ENCODE measurements around the gene FAM32A. TPM values are rescaled to one million over a fixed set of nuclear protein-coding genes. Genes with fewer than 3 reads are reported as not detected.
A peak's percentile ranks its signal among the peaks of the same experiment; 100 is the strongest.

The FAM32A gene
- total RNA-seq (2014; rRNA removed) (141 and 165 TPM in 2 replicates), Bru-seq, nascent RNA (percentile 89 among the genes with signal in this experiment), BruChase-seq, experiment 1, labeled RNA remaining after a 6-hour chase (percentile 97 among the genes with signal in this experiment), BruChase-seq, experiment 2, labeled RNA remaining after a 2-hour chase (percentile 94 among the genes with signal in this experiment)
- long read RNA-seq, transcript FAM32A-205 (3 exons, 1,168 nt), result minor isoform, 43 of 254 reads
- long read RNA-seq, transcript FAM32A-201 (4 exons, 1,455 nt), result major isoform, 174 of 254 reads
- long read RNA-seq, transcript FAM32A-204 (3 exons, 798 nt), result minor isoform, 7 of 254 reads
- long read RNA-seq, partial matches to known transcripts, result 12 of 254 reads
- long read RNA-seq, other reads (novel, unspliced or antisense), result 18 of 254 reads

- no TSS peak for BruUV-seq (replicated peaks)
- Histone ChIP-seq H4K20me1 (ENCODE audit: low read length) (no peaks in the 10 kb centered on the region), H3K79me2 (ENCODE audit: low read length) (peaks cover 30% of the 10 kb centered on the region), H3K4me2 (ENCODE audit: low read length) (peak within 1 kb of the TSS; percentile 96), H3K9me3 (ENCODE audit: low read length) (no peaks in the 10 kb centered on the region), H3K9ac (ENCODE audit: low read length) (peak within 1 kb of the TSS; percentile 89), H3K36me3 (ENCODE audit: low read depth, low read length) (peaks cover 16% of the 10 kb centered on the region), H3K9me2 (replicated peaks; ENCODE audit: low read length) (no peaks in the 10 kb centered on the region), H3K4me3 (ENCODE audit: low read length) (peak within 1 kb of the TSS; percentile 89), H3K27ac (ENCODE audit: low read length) (peak within 1 kb of the TSS; percentile 12; the same call in 1 of the 2 replicates), H3K27me3 (ENCODE audit: low read length) (no peaks in the 10 kb centered on the region), H3F3A (ENCODE audit: low read length, unreplicated experiment) (no peaks in the 10 kb centered on the region), H2AFZ (ENCODE audit: low read length) (peak within 1 kb of the TSS; percentile 76), H3K4me1 (ENCODE audit: insufficient read depth, low read length) (peaks cover 17% of the 10 kb centered on the region)
- intact Hi-C loops (cut with micrococcal nuclease), result loop anchor here (1.0 kb wide), 3 partner anchors 74 to 144 kb away; partner anchors contain the start of gene RAB8A
- POLR2A ChIA-PET (ENCODE audit: unreplicated experiment), result interaction anchor here (0.6 to 1.2 kb wide), 6 partner anchors 23 to 1016 kb away, joined by 4 to 13 read pairs (median 4); no protein-coding TSS in a partner anchor
- CTCF ChIA-PET, result interaction anchor here (0.6 to 1.6 kb wide), 6 partner anchors 12 to 159 kb away, joined by 3 to 11 read pairs (median 5); partner anchors contain the start of gene AP1M1
- TF ChIP-seq EZH2 (IDR thresholded peaks at IDR 0.05; ENCODE audit: low read length, unreplicated experiment), result no peak
- TF ChIP-seq EZH2phosphoT487 (IDR thresholded peaks at IDR 0.05; ENCODE audit: borderline replicate concordance, low read length), result no peak
- TF ChIP-seq, protein P1, sequence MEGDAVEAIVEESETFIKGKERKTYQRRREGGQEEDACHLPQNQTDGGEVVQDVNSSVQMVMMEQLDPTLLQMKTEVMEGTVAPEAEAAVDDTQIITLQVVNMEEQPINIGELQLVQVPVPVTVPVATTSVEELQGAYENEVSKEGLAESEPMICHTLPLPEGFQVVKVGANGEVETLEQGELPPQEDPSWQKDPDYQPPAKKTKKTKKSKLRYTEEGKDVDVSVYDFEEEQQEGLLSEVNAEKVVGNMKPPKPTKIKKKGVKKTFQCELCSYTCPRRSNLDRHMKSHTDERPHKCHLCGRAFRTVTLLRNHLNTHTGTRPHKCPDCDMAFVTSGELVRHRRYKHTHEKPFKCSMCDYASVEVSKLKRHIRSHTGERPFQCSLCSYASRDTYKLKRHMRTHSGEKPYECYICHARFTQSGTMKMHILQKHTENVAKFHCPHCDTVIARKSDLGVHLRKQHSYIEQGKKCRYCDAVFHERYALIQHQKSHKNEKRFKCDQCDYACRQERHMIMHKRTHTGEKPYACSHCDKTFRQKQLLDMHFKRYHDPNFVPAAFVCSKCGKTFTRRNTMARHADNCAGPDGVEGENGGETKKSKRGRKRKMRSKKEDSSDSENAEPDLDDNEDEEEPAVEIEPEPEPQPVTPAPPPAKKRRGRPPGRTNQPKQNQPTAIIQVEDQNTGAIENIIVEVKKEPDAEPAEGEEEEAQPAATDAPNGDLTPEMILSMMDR (conservative IDR thresholded peaks at IDR 0.05; ENCODE audit: low read depth, low read length), result no peak
- peak; percentile 99 for DNase-seq
- peak; percentile 86 for ATAC-seq
Measured at GRCh38 chr19:16185123-16185767, at the start of gene FAM32A. Gene FAM32A, plus strand, starts transcription at chr19:16185410. Its CDS starts 33 bp downstream, at chr19:16185443.

- POLR2A ChIA-PET (ENCODE audit: unreplicated experiment), result no interaction called here
Measured at GRCh38 chr19:16135430-16136127, 49.6 kb upstream of the FAM32A start.

More at GRCh38 chr19:16135430-16136127, 49.6 kb upstream of the FAM32A start:
- H3K36me3 ChIP-seq (ENCODE audit: low read depth, low read length), result peaks cover 26% of the 10 kb centered on the region
- H3K4me1 ChIP-seq (ENCODE audit: insufficient read depth, low read length), result no peaks in the 10 kb centered on the region
- intact Hi-C loops (cut with micrococcal nuclease), result no loop called here
- DNase-seq (no peak), ATAC-seq (no peak)
- H3K4me2 ChIP-seq (ENCODE audit: low read length), result no peak overlapping the region
- no TSS peak for BruUV-seq (replicated peaks)
- no peaks in the 10 kb centered on the region for H4K20me1 ChIP-seq (ENCODE audit: low read length)
- no peaks in the 10 kb centered on the region for H3K79me2 ChIP-seq (ENCODE audit: low read length)
- CTCF ChIA-PET, result no interaction called here
- no peak overlapping the region for H2AFZ ChIP-seq (ENCODE audit: low read length)
- no peaks in the 10 kb centered on the region for H3F3A ChIP-seq (ENCODE audit: low read length, unreplicated experiment)
- TF ChIP-seq EZH2phosphoT487 (IDR thresholded peaks at IDR 0.05; ENCODE audit: borderline replicate concordance, low read length), result no peak
- TF ChIP-seq, protein P1 (conservative IDR thresholded peaks at IDR 0.05; ENCODE audit: low read depth, low read length), result peak; percentile 15; the same call in 1 of the 2 replicates
- no peak overlapping the region for H3K9ac ChIP-seq (ENCODE audit: low read length)
- no peaks in the 10 kb centered on the region for H3K27me3 ChIP-seq (ENCODE audit: low read length)
- H3K27ac ChIP-seq (ENCODE audit: low read length), result no peak overlapping the region
- H3K9me3 ChIP-seq (ENCODE audit: low read length), result no peaks in the 10 kb centered on the region
- H3K9me2 ChIP-seq (replicated peaks; ENCODE audit: low read length), result no peaks in the 10 kb centered on the region
- H3K4me3 ChIP-seq (ENCODE audit: low read length), result no peak overlapping the region

Data from PC-3 (cell line).